T-cell (primary cell): ENCODE results near the gene LPIN1. TPM values are rescaled to one million over a fixed set of nuclear protein-coding genes. Genes with fewer than 3 reads are reported as not detected.

Experiments
- ATAC-seq, 4 experiments: fragments of 200-7000 bp in 3 of 4; fragments of 150-1000 bp in 1 of 4; cut with Tn5 transposase; replicated peaks in 1 of 4; 1 replicate in 3 of 4; 2 replicates in 1 of 4; pipeline ENCODE4 v1.10.0; 2021; ENCODE audit warnings: moderate library complexity in 3 of 4, mild to moderate bottlenecking in 2 of 4, moderate number of reproducible peaks in 1 of 4
- CTCF ChIA-PET, 2 donors: fragments of 300-600 bp; sonication (Branson Sonifier 250); formaldehyde crosslinking; loops; one replicate each; lab custom pipeline; 2022; ENCODE audit warnings: antibody characterized with exemption in 2 of 2; lab: Charles Lee
- POLR2A ChIA-PET, 2 donors: fragments of 300-600 bp; sonication (Branson Sonifier 250); formaldehyde crosslinking; loops; one replicate each; lab custom pipeline; 2022; ENCODE audit warnings: antibody characterized with exemption in 2 of 2; lab: Charles Lee
- DNase-seq, 35 experiments: peaks; one replicate each; pipeline versions ENCODE4 v3.0.0 to v3.0.0-alpha.2; 2013 to 2023
- H3K27ac ChIP-seq: one replicate; pipeline ENCODE4 v1.5.1; 2013; ENCODE audit warnings: low read length
- H3K27me3 ChIP-seq, 2 experiments: replicated peaks in 1 of 2; 1 replicate in 1 of 2; 2 replicates in 1 of 2; pipeline versions ENCODE4 v1.6.1 to v1.7.0; 2013; ENCODE audit warnings: low read length in 1 of 2, mixed read lengths in 1 of 2; ENCODE audit not compliant: control insufficient read depth in 2 of 2, insufficient read depth in 2 of 2; ENCODE audit errors: extremely low read depth in 1 of 2
- H3K36me3 ChIP-seq, 2 donors: 1 replicate in 1 of 2; 2 replicates in 1 of 2; pipeline versions ENCODE4 v1.6.1 to v1.7.0; 2013; ENCODE audit warnings: low read length in 1 of 2; ENCODE audit not compliant: control insufficient read depth in 2 of 2, insufficient read depth in 1 of 2; ENCODE audit errors: extremely low read depth in 1 of 2
- H3K4me1 ChIP-seq, 2 experiments: 1 replicate in 1 of 2; 2 replicates in 1 of 2; pipeline versions ENCODE4 v1.6.1 to v1.7.0; 2013; ENCODE audit warnings: low read length in 2 of 2, mixed read lengths in 1 of 2; ENCODE audit not compliant: insufficient read depth in 2 of 2, control insufficient read depth in 1 of 2; ENCODE audit errors: extremely low read depth in 1 of 2
- H3K4me3 ChIP-seq, 2 donors: 1 replicate in 1 of 2; 2 replicates in 1 of 2; pipeline versions ENCODE4 v1.5.1 to v1.7.0; 2013; ENCODE audit warnings: mild to moderate bottlenecking in 2 of 2, low read length in 1 of 2, moderate library complexity in 1 of 2; ENCODE audit not compliant: control insufficient read depth in 1 of 2; ENCODE audit errors: extremely low read depth in 1 of 2
- H3K9me3 ChIP-seq: 2 replicates; pipeline ENCODE4 v1.7.0; 2013
- H3K27ac Mint-ChIP-seq, 2 donors: one replicate each; pipeline ENCODE4 v1.8.0; 2020 to 2021; ENCODE audit warnings: mild to moderate bottlenecking in 2 of 2, mixed read lengths in 2 of 2
- H3K27me3 Mint-ChIP-seq, 2 donors: one replicate each; pipeline ENCODE4 v1.8.0; 2021 to 2022; ENCODE audit warnings: mixed read lengths in 2 of 2
- H3K36me3 Mint-ChIP-seq: one replicate; pipeline ENCODE4 v1.8.0; 2021; ENCODE audit warnings: mixed read lengths
- H3K4me1 Mint-ChIP-seq, 3 donors: one replicate each; pipeline ENCODE4 v1.8.0; 2020 to 2022; ENCODE audit warnings: mixed read lengths in 3 of 3, mild to moderate bottlenecking in 1 of 3
- H3K4me3 Mint-ChIP-seq, 3 donors: one replicate each; pipeline ENCODE4 v1.8.0; 2020 to 2022; ENCODE audit warnings: mild to moderate bottlenecking in 3 of 3, mixed read lengths in 3 of 3, moderate library complexity in 3 of 3
- H3K9me3 Mint-ChIP-seq, 3 donors: one replicate each; pipeline ENCODE4 v1.8.0; 2020 to 2022; ENCODE audit warnings: mixed read lengths in 3 of 3
- WGBS: methylation state at CpG from one replicate; pipeline ENCODE4 v1.1.5; 2013; ENCODE audit warnings: missing lambda C conversion rate; ENCODE audit not compliant: insufficient coverage; 5-methylcytosine and 5-hydroxymethylcytosine counted together
- total RNA-seq, 35 experiments: library from RNA in 6 of 35; stranded (reverse) in 6 of 35; fragments of 120-200 nt in 1 of 35; gene quantifications; one replicate each; pipeline versions ENCODE4 v1.2.1 to v1.2.4 and lab custom pipeline; 2013 to 2026

Gene LPIN1
- total RNA-seq, 5 donors from 2014 or later (not counting 1 experiment from before 2014, with no cell fraction given), result 67.1 to 102 (median 88.0) TPM

DNA sequence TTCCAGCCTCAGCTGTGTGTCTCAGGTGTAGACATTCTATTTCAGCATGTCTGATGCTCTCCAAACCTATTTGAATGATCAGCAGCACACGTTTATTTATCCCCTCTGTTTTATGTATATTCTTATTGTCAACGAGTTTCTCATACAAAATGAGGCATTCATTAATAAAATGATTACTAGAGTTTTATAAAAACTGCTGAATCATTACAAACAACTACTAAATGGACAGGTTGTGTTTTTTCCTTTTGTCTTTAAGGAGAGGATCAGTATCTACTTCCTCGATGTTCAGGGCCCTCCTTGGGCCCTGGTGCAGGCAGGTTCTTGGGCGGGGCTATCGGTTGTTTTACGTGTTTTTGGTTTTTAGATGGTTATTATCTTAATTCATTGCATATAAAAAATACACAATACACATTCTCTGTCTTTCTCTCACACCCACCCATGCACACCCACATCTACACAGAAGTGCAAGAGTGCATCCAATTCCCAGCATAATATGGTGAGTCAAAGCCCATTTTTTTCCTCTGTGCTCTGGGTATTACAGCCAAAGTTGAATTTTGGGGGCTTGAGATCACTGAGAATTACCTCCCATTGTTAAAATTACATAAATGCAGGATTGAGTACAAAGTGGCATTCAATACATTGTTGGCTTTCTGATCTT, 24.2 kb downstream of the LPIN1 start:
- ATAC-seq (no peak), DNase-seq (no peak)
- no peak overlapping the region for H3K4me3 ChIP-seq
- H3K36me3 ChIP-seq, result peaks cover 7 to 78% of the 10 kb centered on the region in 2 donors
- ChIA-PET CTCF (no interaction called here), POLR2A (interaction anchor here in 1 of 2 donors (0.6 kb wide), 1 partner anchor 16 kb away, joined by 3 read pairs; no protein-coding TSS in a partner anchor)
- no peaks in the 10 kb centered on the region for H3K9me3 ChIP-seq
- H3K27ac Mint-ChIP-seq, result peak overlapping the region; percentile 68 to 76
- no peak overlapping the region for H3K27ac ChIP-seq
- no peaks in the 10 kb centered on the region for H3K27me3 Mint-ChIP-seq
- peaks cover 69% of the 10 kb centered on the region for H3K36me3 Mint-ChIP-seq
- no peak overlapping the region for H3K4me3 Mint-ChIP-seq
- no peaks in the 10 kb centered on the region for H3K27me3 ChIP-seq
- H3K4me1 Mint-ChIP-seq, result peaks cover 21 to 40% (median 30%) of the 10 kb centered on the region in 3 donors
- no peaks in the 10 kb centered on the region for H3K9me3 Mint-ChIP-seq
- H3K4me1 ChIP-seq, result peaks cover 6 to 7% of the 10 kb centered on the region in 2 experiments
- no CpG with 5 or more reads among the region's 6 CpGs for WGBS

DNA sequence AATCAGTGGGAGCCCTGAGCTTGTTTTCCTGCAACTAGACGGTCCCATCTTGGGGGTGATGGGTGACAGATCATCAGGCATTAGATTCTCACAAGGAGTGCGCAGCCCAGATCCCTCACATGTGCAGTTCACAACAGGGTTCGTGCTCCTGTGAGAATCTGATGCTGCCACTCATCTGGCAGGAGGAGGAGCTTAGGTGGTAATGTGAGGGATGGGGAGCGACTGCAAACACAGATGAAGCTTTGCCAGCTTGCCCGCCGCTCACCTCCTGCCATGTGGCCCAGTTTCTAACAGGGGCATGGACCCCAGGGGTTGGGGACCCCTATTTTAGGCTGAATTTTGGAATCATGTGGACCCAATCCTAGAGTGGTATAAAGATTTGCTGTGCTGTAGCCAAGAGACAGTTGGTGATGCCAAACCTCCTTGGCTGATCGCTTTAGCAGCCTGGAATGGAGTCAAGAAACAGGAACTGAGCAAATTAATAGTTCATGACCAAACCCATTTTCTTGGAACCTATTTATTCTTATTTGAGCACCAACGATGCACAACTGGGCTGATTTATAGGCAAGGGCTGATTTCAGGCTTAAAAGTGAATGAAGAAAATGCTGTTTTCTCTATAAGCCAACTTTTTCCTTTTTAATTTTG, 25.7 kb downstream of the LPIN1 start:
- CTCF ChIA-PET, result no interaction called here

DNA sequence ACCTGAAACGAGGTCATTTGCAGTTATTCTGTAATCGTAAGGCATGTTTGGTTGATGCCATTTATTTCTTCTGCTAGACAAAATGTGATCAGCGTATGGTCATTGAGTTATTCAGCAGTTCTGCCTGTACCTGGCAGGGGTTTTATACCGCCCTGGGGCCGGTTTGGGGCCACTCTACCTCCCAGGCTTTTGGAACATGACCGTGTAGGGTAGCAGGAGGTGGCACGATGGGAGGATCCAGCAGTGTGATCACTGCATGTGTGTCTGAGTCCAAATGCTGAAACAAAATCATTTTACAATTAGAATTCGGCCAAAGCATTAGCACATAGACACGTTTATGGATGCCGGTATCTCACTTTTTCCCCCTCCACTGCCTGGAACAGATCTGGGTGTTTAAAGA, 26.7 kb downstream of the LPIN1 start:
- no peaks in the 10 kb centered on the region for H3K9me3 Mint-ChIP-seq
- Histone ChIP-seq H3K4me1 (peaks cover 6 to 13% of the 10 kb centered on the region in 2 experiments), H3K27ac (no peak overlapping the region), H3K36me3 (peaks cover 0 to 61% of the 10 kb centered on the region in 2 donors), H3K9me3 (no peaks in the 10 kb centered on the region), H3K4me3 (no peak overlapping the region), H3K27me3 (no peaks in the 10 kb centered on the region)
- no peak overlapping the region for H3K4me3 Mint-ChIP-seq
- H3K27me3 Mint-ChIP-seq, result no peaks in the 10 kb centered on the region
- 86% methylated on average over 7 of the region's 10 CpGs for WGBS
- ChIA-PET POLR2A (interaction anchor here in 1 of 2 donors (0.6 kb wide), 1 partner anchor 8 kb away, joined by 3 read pairs; no protein-coding TSS in a partner anchor), CTCF (interaction anchor here in 1 of 2 donors (0.6 to 2.9 kb wide), 2 partner anchors 19 to 936 kb away, joined by 3 to 16 read pairs; no protein-coding TSS in a partner anchor)
- ATAC-seq (no peak), DNase-seq (no peak)
- peak overlapping the region; percentile 86 to 92 for H3K27ac Mint-ChIP-seq
- H3K36me3 Mint-ChIP-seq, result peaks cover 56% of the 10 kb centered on the region
- H3K4me1 Mint-ChIP-seq, result peaks cover 34 to 42% (median 37%) of the 10 kb centered on the region in 3 donors

More for the DNA sequence above, 25.7 kb downstream of the LPIN1 start:
- WGBS, result 100% methylated on average over 5 of the region's 8 CpGs
- H3K36me3 Mint-ChIP-seq, result peaks cover 57% of the 10 kb centered on the region
- Histone ChIP-seq H3K36me3 (peaks cover 7 to 67% of the 10 kb centered on the region in 2 donors), H3K27ac (no peak overlapping the region), H3K27me3 (no peaks in the 10 kb centered on the region), H3K4me1 (peaks cover 6 to 10% of the 10 kb centered on the region in 2 experiments), H3K4me3 (no peak overlapping the region), H3K9me3 (no peaks in the 10 kb centered on the region)
- POLR2A ChIA-PET, result no interaction called here
- peak overlapping the region; percentile 39 to 61 for H3K27ac Mint-ChIP-seq
- ATAC-seq (no peak), DNase-seq (no peak)
- no peaks in the 10 kb centered on the region for H3K27me3 Mint-ChIP-seq
- no peak overlapping the region for H3K4me3 Mint-ChIP-seq
- peaks cover 24 to 35% (median 32%) of the 10 kb centered on the region in 3 donors for H3K4me1 Mint-ChIP-seq
- H3K9me3 Mint-ChIP-seq, result no peaks in the 10 kb centered on the region

DNA sequence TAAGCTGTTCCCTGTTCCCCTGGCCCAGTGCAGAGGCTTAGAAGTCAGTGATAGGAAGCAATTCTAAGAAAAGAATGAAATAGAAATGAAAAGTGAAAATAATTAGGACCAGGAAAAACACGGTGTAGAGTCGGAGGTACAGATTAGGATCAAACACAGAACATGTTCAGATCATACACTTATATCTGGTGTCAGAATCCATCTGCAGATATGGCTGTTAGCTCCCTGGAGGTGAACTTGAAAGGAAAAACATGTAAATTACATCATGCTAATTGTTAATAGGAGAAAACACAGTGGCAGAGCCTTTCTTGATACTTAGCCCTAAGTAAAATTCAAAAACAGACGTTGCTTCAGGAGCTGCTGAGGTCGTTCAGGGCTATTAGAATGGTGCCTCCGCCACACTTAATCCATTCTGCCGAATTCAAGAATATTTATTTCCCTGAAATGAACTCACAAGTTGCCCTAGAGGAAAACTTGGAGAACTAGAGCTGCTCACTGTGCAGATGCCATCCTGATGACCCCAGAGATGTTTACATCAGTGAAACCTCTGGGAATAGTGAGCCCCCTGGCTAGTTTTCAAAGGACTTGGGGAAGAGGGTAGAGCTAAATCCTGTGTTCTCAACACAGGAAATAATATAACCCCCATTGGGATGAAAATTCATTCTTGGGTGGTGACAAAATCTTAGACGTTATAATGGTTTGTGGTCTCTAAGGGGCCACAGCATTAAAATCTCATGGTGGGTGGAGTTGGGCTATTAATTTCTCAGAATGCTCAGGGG, 27.5 kb downstream of the LPIN1 start:
- CTCF ChIA-PET, result interaction anchor here in 1 of 2 donors (1.5 to 2.9 kb wide), 5 partner anchors 20 to 81 kb away, joined by 6 to 16 read pairs (median 11); partner anchors contain the start of gene LPIN1
- Mint-ChIP-seq H3K4me3 (peak overlapping the region in 1 of 3 donors; percentile 4), H3K36me3 (peaks cover 53% of the 10 kb centered on the region), H3K27me3 (no peaks in the 10 kb centered on the region), H3K27ac (peak overlapping the region; percentile 86 to 92), H3K4me1 (peaks cover 42 to 50% (median 45%) of the 10 kb centered on the region in 3 donors), H3K9me3 (no peaks in the 10 kb centered on the region)
- no peaks in the 10 kb centered on the region for H3K27me3 ChIP-seq
- no peaks in the 10 kb centered on the region for H3K9me3 ChIP-seq
- peak overlapping the region; percentile 73 for H3K27ac ChIP-seq
- WGBS, result 87% methylated on average over 3 of the region's 7 CpGs
- H3K4me3 ChIP-seq, result no peak overlapping the region
- POLR2A ChIA-PET, result interaction anchor here (0.6 to 1.6 kb wide), 6 partner anchors 8 to 1937 kb away, joined by 3 to 16 read pairs (median 6); partner anchors contain the start of gene LPIN1 (in 1 of the 2)
- H3K4me1 ChIP-seq, result peaks cover 6 to 22% of the 10 kb centered on the region in 2 experiments
- no peak for ATAC-seq
- no peak for DNase-seq
- H3K36me3 ChIP-seq, result peaks cover 0 to 58% of the 10 kb centered on the region in 2 donors

DNA sequence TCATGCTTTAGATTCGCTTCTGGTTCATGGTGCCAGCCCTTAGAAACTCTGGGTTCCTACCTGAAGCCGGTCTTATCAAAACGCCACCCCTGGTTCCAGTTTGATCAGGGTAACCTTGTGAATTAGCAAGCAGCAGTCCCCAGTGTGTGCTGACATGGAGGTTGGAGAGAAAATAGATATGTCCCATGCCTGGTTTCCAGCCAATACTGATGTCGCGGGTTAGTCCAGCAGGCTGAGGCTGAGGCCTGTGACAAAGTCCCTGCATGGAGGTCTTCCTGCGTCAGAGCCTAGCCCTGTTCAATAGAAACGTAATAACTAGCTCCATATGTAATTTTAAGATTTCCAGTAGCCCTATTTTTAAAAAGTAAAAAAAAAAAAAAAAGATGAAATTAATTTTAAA, 28.2 kb downstream of the LPIN1 start:
- H3K36me3 Mint-ChIP-seq, result peaks cover 51% of the 10 kb centered on the region
- H3K4me1 Mint-ChIP-seq, result peaks cover 48 to 57% (median 50%) of the 10 kb centered on the region in 3 donors
- H3K27me3 ChIP-seq, result no peaks in the 10 kb centered on the region
- H3K9me3 ChIP-seq, result no peaks in the 10 kb centered on the region
- CTCF ChIA-PET, result interaction anchor here (0.6 to 2.9 kb wide), 10 partner anchors 9 to 87 kb away, joined by 3 to 16 read pairs (median 5); partner anchors contain the start of gene LPIN1 (in 1 of the 2)
- H3K9me3 Mint-ChIP-seq, result no peaks in the 10 kb centered on the region
- H3K27ac Mint-ChIP-seq, result peak overlapping the region; percentile 86 to 92
- H3K4me3 Mint-ChIP-seq, result peak overlapping the region in 1 of 3 donors; percentile 53
- peaks cover 6 to 28% of the 10 kb centered on the region in 2 experiments for H3K4me1 ChIP-seq
- DNase-seq (no peak), ATAC-seq (no peak)
- no peak overlapping the region for H3K4me3 ChIP-seq
- no peaks in the 10 kb centered on the region for H3K27me3 Mint-ChIP-seq
- POLR2A ChIA-PET, result interaction anchor here (0.6 to 1.6 kb wide), 8 partner anchors 8 to 1937 kb away, joined by 3 to 16 read pairs (median 6); partner anchors contain the start of gene LPIN1 (in 1 of the 2)
- peaks cover 0 to 55% of the 10 kb centered on the region in 2 donors for H3K36me3 ChIP-seq
- 92% methylated on average over 3 of the region's 7 CpGs for WGBS
- peak overlapping the region; percentile 73 for H3K27ac ChIP-seq
